ENCODE results near the gene CHMP2A. TPM values are rescaled to one million over a fixed set of nuclear protein-coding genes. Genes with fewer than 3 reads are reported as not detected.

CHMP2A gene
- total RNA-seq, 1 experiment from 2014 or later: 109 TPM

- Mint-ChIP-seq H3K4me3 (peak within 1 kb of the TSS; percentile 97), H3K27me3 (ENCODE audit: low read depth) (peaks cover 45% of the 10 kb centered on the region), H3K9me3 (no peaks in the 10 kb centered on the region), H3K27ac (peak within 1 kb of the TSS; percentile 99), H3K36me3 (peaks cover 39% of the 10 kb centered on the region), H3K4me1 (peaks cover 17% of the 10 kb centered on the region)
- ChIA-PET CTCF (interaction anchor here (0.8 to 5.9 kb wide), 5 partner anchors 11 to 38 kb away, joined by 3 to 60 read pairs (median 6); partner anchors contain the start of genes CHMP2A and ZBTB45), POLR2A (interaction anchor here (0.5 to 3.2 kb wide), 8 partner anchors 10 to 93 kb away, joined by 3 to 30 read pairs (median 10); partner anchors contain the start of genes CHMP2A, UBE2M, ZBTB45 and ZNF324B)
- peak; percentile 95 for ATAC-seq
- peak; percentile 98 for DNase-seq (ENCODE audit: low spot score)
- no peak for TF ChIP-seq OVOL2 (CRISPR knock-in tag; IDR thresholded peaks at IDR 0.05; ENCODE audit: borderline replicate concordance)
- no peak for TF ChIP-seq ZNF263 (CRISPR knock-in tag; IDR thresholded peaks at IDR 0.05; ENCODE audit: low read depth)
- TF ChIP-seq E2F4 (CRISPR knock-in tag; IDR thresholded peaks at IDR 0.05; ENCODE audit: borderline replicate concordance, low read depth): 0 out of 2 replicates have a peak, but pooled peaks have one; percentile 31
- no peak for TF ChIP-seq FOXJ3 (CRISPR knock-in tag; IDR thresholded peaks at IDR 0.05; ENCODE audit: borderline replicate concordance)
- TF ChIP-seq ZNF532 (CRISPR knock-in tag; IDR thresholded peaks at IDR 0.05; ENCODE audit: borderline replicate concordance): no peak
- TF ChIP-seq CDX4 (CRISPR knock-in tag; IDR thresholded peaks at IDR 0.05; ENCODE audit: borderline replicate concordance): no peak
- no peak for TF ChIP-seq ZNF281 (CRISPR knock-in tag; IDR thresholded peaks at IDR 0.05)
- no peak for TF ChIP-seq PRDM15 (CRISPR knock-in tag; IDR thresholded peaks at IDR 0.05)
- TF ChIP-seq FOXP1 (CRISPR knock-in tag; IDR thresholded peaks at IDR 0.05; ENCODE audit: borderline replicate concordance): peak; percentile 60
- peak; percentile 83; the same call in 1 of the 2 replicates for TF ChIP-seq SP1 (CRISPR knock-in tag; conservative IDR thresholded peaks at IDR 0.05)
- no peak for TF ChIP-seq MXD4 (CRISPR knock-in tag; IDR thresholded peaks at IDR 0.05; ENCODE audit: borderline replicate concordance)
- peak; percentile 87 for TF ChIP-seq CREM (CRISPR knock-in tag; IDR thresholded peaks at IDR 0.05)
- TF ChIP-seq FOXK1 (CRISPR knock-in tag; IDR thresholded peaks at IDR 0.05): peak; percentile 62; the same call in 1 of the 2 replicates
- TF ChIP-seq NR1H2 (CRISPR knock-in tag; IDR thresholded peaks at IDR 0.05): no peak
- TF ChIP-seq NR3C1 (CRISPR knock-in tag; conservative IDR thresholded peaks at IDR 0.05; ENCODE audit: low read depth): no peak
- TF ChIP-seq SOX15 (CRISPR knock-in tag; IDR thresholded peaks at IDR 0.05): no peak
- TF ChIP-seq PREB (CRISPR knock-in tag; IDR thresholded peaks at IDR 0.05; ENCODE audit: borderline replicate concordance): no peak
- peak; percentile 57; the same call in 1 of the 2 replicates for TF ChIP-seq ETV6 (CRISPR knock-in tag; IDR thresholded peaks at IDR 0.05)
- 0 out of 2 replicates have a peak, but pooled peaks have one; percentile 56 for TF ChIP-seq ZMAT4 (CRISPR knock-in tag; IDR thresholded peaks at IDR 0.05)
- TF ChIP-seq IRF1 (CRISPR knock-in tag; IDR thresholded peaks at IDR 0.05): no peak
Measured at GRCh38 chr19:58543826-58544590, 10.9 kb downstream of the CHMP2A start, which contains the start of gene TRIM28. TRIM28 (plus strand) TSS chr19:58544064; CDS start chr19:58544758, 694 bp downstream.
